HEK293 (cell line): ENCODE data around the gene SPINT2.

Experiments
- BCL11A ChIP-seq: fragments of 450-650 bp; formaldehyde crosslinking; IDR thresholded peaks from 2 replicates; pipeline ENCODE4 v1.5.1; 2016; ENCODE audit warnings: low read depth, missing biosample characterization, missing genetic modification characterization
- BCL11B ChIP-seq: fragments of 450-650 bp; formaldehyde crosslinking; IDR thresholded peaks from 2 replicates; pipeline ENCODE4 v1.5.1; 2016; ENCODE audit warnings: low read depth, missing biosample characterization, missing genetic modification characterization
- CTCF ChIP-seq: fragments of 450-650 bp; formaldehyde crosslinking; IDR thresholded peaks from 2 replicates; pipeline ENCODE4 v1.5.1; 2016; ENCODE audit warnings: missing biosample characterization, missing genetic modification characterization
- ELK4 ChIP-seq: IDR thresholded peaks from 2 replicates; pipeline ENCODE4 v1.6.1; 2011; ENCODE audit warnings: mild to moderate bottlenecking, low read depth, low read length, borderline replicate concordance
- HOXC10 ChIP-seq: sonication (generic); formaldehyde crosslinking; IDR thresholded peaks from 2 replicates; pipeline ENCODE4 v1.8.1; 2023; ENCODE audit warnings: mild to moderate bottlenecking, missing genetic modification reagents
- KLF16 ChIP-seq: fragments of 450-650 bp; formaldehyde crosslinking; IDR thresholded peaks from 2 replicates; pipeline ENCODE4 v1.5.1; 2017; ENCODE audit warnings: missing biosample characterization, missing genetic modification characterization
- ZBTB1 ChIP-seq: fragments of 450-650 bp; formaldehyde crosslinking; IDR thresholded peaks from 2 replicates; pipeline ENCODE4 v1.5.1; 2016; ENCODE audit warnings: missing biosample characterization, missing genetic modification characterization
- ZBTB17 ChIP-seq: fragments of 450-650 bp; formaldehyde crosslinking; IDR thresholded peaks from 2 replicates; pipeline ENCODE4 v1.5.1; 2016; ENCODE audit warnings: missing biosample characterization, missing genetic modification characterization
- ZBTB21 ChIP-seq: fragments of 450-650 bp; formaldehyde crosslinking; IDR thresholded peaks from 2 replicates; pipeline ENCODE4 v1.5.1; 2017; ENCODE audit warnings: missing biosample characterization, missing genetic modification characterization
- ZNF121 ChIP-seq: fragments of 450-650 bp; formaldehyde crosslinking; IDR thresholded peaks from 2 replicates; pipeline ENCODE4 v1.5.1; 2016; ENCODE audit warnings: missing biosample characterization, missing genetic modification characterization
- ZNF211 ChIP-seq: fragments of 450-650 bp; formaldehyde crosslinking; IDR thresholded peaks from 2 replicates; pipeline ENCODE4 v1.5.1; 2016; ENCODE audit warnings: low read depth, missing biosample characterization, missing genetic modification characterization
- ZNF223 ChIP-seq: fragments of 450-650 bp; formaldehyde crosslinking; IDR thresholded peaks from 2 replicates; pipeline ENCODE4 v1.5.1; 2016; ENCODE audit warnings: missing biosample characterization, missing genetic modification characterization
- ZNF24 ChIP-seq: fragments of 450-650 bp; formaldehyde crosslinking; IDR thresholded peaks from 2 replicates; pipeline ENCODE4 v1.5.1; 2016; ENCODE audit warnings: missing biosample characterization, missing genetic modification characterization
- ZNF341 ChIP-seq: fragments of 450-650 bp; formaldehyde crosslinking; IDR thresholded peaks from 2 replicates; pipeline ENCODE4; 2016; ENCODE audit warnings: low read depth, missing biosample characterization, missing genetic modification characterization
- ZNF350 ChIP-seq: fragments of 450-650 bp; formaldehyde crosslinking; IDR thresholded peaks from 2 replicates; pipeline ENCODE4 v1.5.0; 2017; ENCODE audit warnings: missing biosample characterization, mild to moderate bottlenecking, missing genetic modification characterization
- ZNF391 ChIP-seq: fragments of 450-650 bp; formaldehyde crosslinking; IDR thresholded peaks from 2 replicates; pipeline ENCODE4 v1.5.1; 2016; ENCODE audit warnings: low read depth, missing biosample characterization, missing genetic modification characterization, borderline replicate concordance
- ZNF394 ChIP-seq: fragments of 450-650 bp; formaldehyde crosslinking; IDR thresholded peaks from 2 replicates; pipeline ENCODE4 v1.5.1; 2016; ENCODE audit warnings: missing biosample characterization, missing genetic modification characterization, mild to moderate bottlenecking, moderate library complexity, borderline replicate concordance
- ZNF433 ChIP-seq: fragments of 450-650 bp; formaldehyde crosslinking; IDR thresholded peaks from 2 replicates; pipeline ENCODE4 v1.5.1; 2016; ENCODE audit warnings: missing biosample characterization, missing genetic modification characterization, low read depth
- ZNF473 ChIP-seq: fragments of 450-650 bp; formaldehyde crosslinking; IDR thresholded peaks from 2 replicates; pipeline ENCODE4 v1.5.1; 2017; ENCODE audit warnings: missing biosample characterization, missing genetic modification characterization
- ZNF518A ChIP-seq: fragments of 450-650 bp; formaldehyde crosslinking; conservative IDR thresholded peaks from 2 replicates; pipeline ENCODE4 v1.5.1; 2016; ENCODE audit warnings: low read depth, missing biosample characterization, missing genetic modification characterization
- ZNF544 ChIP-seq: fragments of 450-650 bp; formaldehyde crosslinking; IDR thresholded peaks from 2 replicates; pipeline ENCODE4 v1.5.0; 2017; ENCODE audit warnings: missing biosample characterization, missing genetic modification characterization
- ZNF600 ChIP-seq: fragments of 450-650 bp; formaldehyde crosslinking; IDR thresholded peaks from 2 replicates; pipeline ENCODE4 v1.5.1; 2016; ENCODE audit warnings: missing biosample characterization, missing genetic modification characterization
- ZNF610 ChIP-seq: fragments of 450-650 bp; formaldehyde crosslinking; IDR thresholded peaks from 2 replicates; pipeline ENCODE4 v1.5.1; 2016; ENCODE audit warnings: missing biosample characterization, missing genetic modification characterization, borderline replicate concordance
- ZNF621 ChIP-seq: fragments of 450-650 bp; formaldehyde crosslinking; IDR thresholded peaks from 2 replicates; pipeline ENCODE4 v1.5.1; 2017; ENCODE audit warnings: missing biosample characterization, missing genetic modification characterization
- ZNF776 ChIP-seq: fragments of 450-650 bp; formaldehyde crosslinking; IDR thresholded peaks from 2 replicates; pipeline ENCODE4 v1.5.0; 2017; ENCODE audit warnings: missing biosample characterization, missing genetic modification characterization, borderline replicate concordance
- ZSCAN16 ChIP-seq: fragments of 450-650 bp; formaldehyde crosslinking; IDR thresholded peaks from 2 replicates; pipeline ENCODE4 v1.5.1; 2016; ENCODE audit warnings: missing biosample characterization, missing genetic modification characterization
- TF ChIP-seq, protein P1 (sequence below): fragments of 450-650 bp; formaldehyde crosslinking; IDR thresholded peaks from 2 replicates; pipeline ENCODE4 v1.5.1; 2016; ENCODE audit warnings: missing biosample characterization, missing genetic modification characterization, low read depth
- TF ChIP-seq, protein P2 (sequence below): fragments of 450-650 bp; formaldehyde crosslinking; IDR thresholded peaks from 2 replicates; pipeline ENCODE4 v1.5.1; 2016; ENCODE audit warnings: missing biosample characterization, missing genetic modification characterization, borderline replicate concordance

SPINT2 gene

GRCh38 chr19:38335949-38336637 is 71.7 kb downstream of the SPINT2 start (continued):
- TF ChIP-seq CTCF (tag by site-specific recombination): no peak
- TF ChIP-seq ZNF610 (tag by site-specific recombination): no peak
- no peak for TF ChIP-seq ZNF433 (tag by site-specific recombination)
- TF ChIP-seq ZBTB17 (tag by site-specific recombination): peak; percentile 94
- no peak for TF ChIP-seq ZNF473 (tag by site-specific recombination)
- TF ChIP-seq ZNF518A (tag by site-specific recombination): no peak
- 0 out of 2 replicates have a peak, but pooled peaks have one; percentile 55 for TF ChIP-seq ZSCAN16 (tag by site-specific recombination)
- peak; percentile 69 for TF ChIP-seq KLF16 (tag by site-specific recombination)
- TF ChIP-seq ZNF544 (tag by site-specific recombination): no peak
- TF ChIP-seq ZNF121: no peak
- TF ChIP-seq ZNF391: peak; percentile 94; the same call in 1 of the 2 replicates
- TF ChIP-seq HOXC10 (CRISPR knock-in tag): no peak
- no peak; the same call in 1 of the 2 replicates for TF ChIP-seq ZNF211 (tag by site-specific recombination)
- peak; percentile 69; the same call in 1 of the 2 replicates for TF ChIP-seq BCL11A (tag by site-specific recombination)
- TF ChIP-seq ZNF24: no peak
- 0 out of 2 replicates have a peak, but pooled peaks have one; percentile 13 for TF ChIP-seq ZBTB1 (tag by site-specific recombination)
- peak; percentile 45; the same call in 1 of the 2 replicates for TF ChIP-seq BCL11B (tag by site-specific recombination)
- TF ChIP-seq ZNF223: peak; percentile 100
- peak; percentile 93 for TF ChIP-seq ZNF600 (tag by site-specific recombination)
- no peak for TF ChIP-seq ZNF621 (tag by site-specific recombination)
- TF ChIP-seq, protein P1, sequence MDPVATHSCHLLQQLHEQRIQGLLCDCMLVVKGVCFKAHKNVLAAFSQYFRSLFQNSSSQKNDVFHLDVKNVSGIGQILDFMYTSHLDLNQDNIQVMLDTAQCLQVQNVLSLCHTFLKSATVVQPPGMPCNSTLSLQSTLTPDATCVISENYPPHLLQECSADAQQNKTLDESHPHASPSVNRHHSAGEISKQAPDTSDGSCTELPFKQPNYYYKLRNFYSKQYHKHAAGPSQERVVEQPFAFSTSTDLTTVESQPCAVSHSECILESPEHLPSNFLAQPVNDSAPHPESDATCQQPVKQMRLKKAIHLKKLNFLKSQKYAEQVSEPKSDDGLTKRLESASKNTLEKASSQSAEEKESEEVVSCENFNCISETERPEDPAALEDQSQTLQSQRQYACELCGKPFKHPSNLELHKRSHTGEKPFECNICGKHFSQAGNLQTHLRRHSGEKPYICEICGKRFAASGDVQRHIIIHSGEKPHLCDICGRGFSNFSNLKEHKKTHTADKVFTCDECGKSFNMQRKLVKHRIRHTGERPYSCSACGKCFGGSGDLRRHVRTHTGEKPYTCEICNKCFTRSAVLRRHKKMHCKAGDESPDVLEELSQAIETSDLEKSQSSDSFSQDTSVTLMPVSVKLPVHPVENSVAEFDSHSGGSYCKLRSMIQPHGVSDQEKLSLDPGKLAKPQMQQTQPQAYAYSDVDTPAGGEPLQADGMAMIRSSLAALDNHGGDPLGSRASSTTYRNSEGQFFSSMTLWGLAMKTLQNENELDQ (tag by site-specific recombination): no peak
- TF ChIP-seq ZBTB21: no peak; the same call in none of the 2 replicates
- TF ChIP-seq ZNF350 (tag by site-specific recombination): no peak
- no peak; the same call in 1 of the 2 replicates for TF ChIP-seq ZNF341 (tag by site-specific recombination)
- no peak for TF ChIP-seq ZNF394 (tag by site-specific recombination)
- TF ChIP-seq ZNF776 (tag by site-specific recombination): no peak
- TF ChIP-seq, protein P2, sequence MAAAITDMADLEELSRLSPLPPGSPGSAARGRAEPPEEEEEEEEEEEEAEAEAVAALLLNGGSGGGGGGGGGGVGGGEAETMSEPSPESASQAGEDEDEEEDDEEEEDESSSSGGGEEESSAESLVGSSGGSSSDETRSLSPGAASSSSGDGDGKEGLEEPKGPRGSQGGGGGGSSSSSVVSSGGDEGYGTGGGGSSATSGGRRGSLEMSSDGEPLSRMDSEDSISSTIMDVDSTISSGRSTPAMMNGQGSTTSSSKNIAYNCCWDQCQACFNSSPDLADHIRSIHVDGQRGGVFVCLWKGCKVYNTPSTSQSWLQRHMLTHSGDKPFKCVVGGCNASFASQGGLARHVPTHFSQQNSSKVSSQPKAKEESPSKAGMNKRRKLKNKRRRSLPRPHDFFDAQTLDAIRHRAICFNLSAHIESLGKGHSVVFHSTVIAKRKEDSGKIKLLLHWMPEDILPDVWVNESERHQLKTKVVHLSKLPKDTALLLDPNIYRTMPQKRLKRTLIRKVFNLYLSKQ (tag by site-specific recombination): no peak
- no peak for TF ChIP-seq ELK4
